Gastrocnemius medialis (tissue), 4 donors: Measurements from ENCODE around the gene ACAD10.

Experiments
- CTCF ChIP-seq, 5 experiments: fragments of 450-650 bp in 3 of 5; fragments of 200-600 bp in 2 of 5; sonication (generic) in 2 of 5; IDR thresholded peaks in 4 of 5; conservative IDR thresholded peaks in 1 of 5; 1 replicate in 4 of 5; 2 replicates in 1 of 5; pipeline ENCODE4 v1.5.1; 2016 to 2019; ENCODE audit warnings: antibody characterized with exemption in 5 of 5, mild to moderate bottlenecking in 3 of 5, moderate library complexity in 3 of 5
- POLR2A ChIP-seq, 2 donors: fragments of 450-650 bp; IDR thresholded peaks; one replicate each; pipeline ENCODE4 v1.6.1; 2017; ENCODE audit warnings: antibody characterized with exemption in 2 of 2, mild to moderate bottlenecking in 2 of 2, moderate library complexity in 2 of 2

DNA sequence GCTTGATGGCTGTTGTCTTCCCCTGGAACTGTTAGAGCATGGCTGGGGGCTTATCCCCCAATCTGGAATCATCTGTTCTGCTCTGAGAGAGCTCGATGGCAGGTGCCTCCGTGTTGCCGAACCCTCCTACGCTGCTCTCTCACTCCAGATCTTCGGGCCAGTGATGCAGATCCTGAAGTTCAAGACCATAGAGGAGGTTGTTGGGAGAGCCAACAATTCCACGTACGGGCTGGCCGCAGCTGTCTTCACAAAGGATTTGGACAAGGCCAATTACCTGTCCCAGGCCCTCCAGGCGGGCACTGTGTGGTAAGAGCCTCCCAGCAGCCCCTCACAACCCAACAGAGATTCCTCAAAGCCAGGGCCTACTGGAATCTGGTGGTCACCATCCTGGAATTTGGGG lies 113.9 kb downstream of the ACAD10 start:
- no peak for TF ChIP-seq CTCF (IDR thresholded peaks at IDR 0.05 in 4 of 5, conservative IDR thresholded peaks at IDR 0.05 in 1 of 5)
- TF ChIP-seq POLR2A (IDR thresholded peaks at IDR 0.05): no peak
